SU-DHL-6 (cell line): ENCODE data around the gene ARAP1.

Experiments used
- H2AFZ ChIP-seq: fragments of 200-600 bp; sonication (generic); 2 replicates; pipeline ENCODE4 v1.6.1; 2014; ENCODE audit warnings: low read depth, mild to moderate bottlenecking, moderate library complexity, mixed read lengths, antibody characterized with exemption, low read length; ENCODE audit not compliant: severe bottlenecking
- H3F3A ChIP-seq: fragments of 200-600 bp; shearing (Covaris generic); 2 replicates; pipeline ENCODE4 v1.6.0; 2016; ENCODE audit warnings: antibody characterized with exemption, mild to moderate bottlenecking; ENCODE audit not compliant: insufficient read depth
- H3K27ac ChIP-seq: fragments of 200-600 bp; sonication (generic); 2 replicates; pipeline ENCODE4 v1.5.1; 2016; ENCODE audit warnings: low read depth, mild to moderate bottlenecking, low read length, moderate library complexity, mixed read lengths
- H3K27me3 ChIP-seq: fragments of 200-600 bp; sonication (generic), shearing (Covaris generic); 2 replicates; pipeline ENCODE4 v1.6.0; 2014; ENCODE audit warnings: mild to moderate bottlenecking, low read length
- H3K36me3 ChIP-seq: fragments of 200-600 bp; sonication (generic); 2 replicates; pipeline ENCODE4 v1.6.1; 2014; ENCODE audit warnings: mild to moderate bottlenecking, low read length, mixed read lengths
- H3K4me2 ChIP-seq: fragments of 300-600, 200-600 bp; shearing (Covaris generic), sonication (generic); 2 replicates; pipeline ENCODE4 v1.6.0; 2014; ENCODE audit warnings: low read length, low read depth, mild to moderate bottlenecking; ENCODE audit not compliant: poor library complexity, severe bottlenecking
- H3K4me3 ChIP-seq: fragments of 200-600 bp; sonication (generic); 2 replicates; pipeline ENCODE4 v1.5.1; 2014; ENCODE audit warnings: antibody characterized with exemption, low read length, mild to moderate bottlenecking, mixed read lengths; ENCODE audit not compliant: insufficient read depth, poor library complexity, severe bottlenecking
- H3K79me2 ChIP-seq: fragments of 200-600 bp; sonication (generic); 2 replicates; pipeline ENCODE4 v1.6.1; 2014; ENCODE audit warnings: mild to moderate bottlenecking, low read length, moderate library complexity; ENCODE audit not compliant: insufficient read depth
- H3K9ac ChIP-seq: fragments of 200-600 bp; sonication (generic); 2 replicates; pipeline ENCODE4 v1.7.0; 2014; ENCODE audit warnings: mild to moderate bottlenecking, low read length
- H3K9me2 ChIP-seq: fragments of 200-600 bp; sonication (generic); replicated peaks from 2 replicates; pipeline ENCODE4 v1.6.1; 2014; ENCODE audit warnings: low read length; ENCODE audit not compliant: insufficient read depth
- H3K9me3 ChIP-seq: fragments of 200-600 bp; sonication (generic); 2 replicates; pipeline ENCODE4 v1.6.1; 2014; ENCODE audit warnings: low read length, mixed read lengths; ENCODE audit not compliant: insufficient read depth
- H4K20me1 ChIP-seq: fragments of 200-600 bp; sonication (generic); 2 replicates; pipeline ENCODE4 v1.6.1; 2014; ENCODE audit warnings: low read depth, mild to moderate bottlenecking, antibody characterized with exemption, low read length, moderate library complexity, mixed read lengths
- EZH2phosphoT487 ChIP-seq: fragments of 200-600 bp; sonication (generic), shearing (Covaris generic); conservative IDR thresholded peaks from 2 replicates; pipeline ENCODE4 v1.6.1; 2018; ENCODE audit warnings: mild to moderate bottlenecking, antibody characterized with exemption, low read length, moderate library complexity, mixed read lengths
- TF ChIP-seq, protein P1 (sequence below): fragments of 200-600 bp; sonication (generic); IDR thresholded peaks from one replicate; pipeline ENCODE4 v1.5.1; 2017; ENCODE audit warnings: antibody characterized with exemption, mild to moderate bottlenecking, low read length, moderate library complexity; ENCODE audit not compliant: insufficient read depth, poor library complexity, severe bottlenecking

ARAP1 gene

DNA sequence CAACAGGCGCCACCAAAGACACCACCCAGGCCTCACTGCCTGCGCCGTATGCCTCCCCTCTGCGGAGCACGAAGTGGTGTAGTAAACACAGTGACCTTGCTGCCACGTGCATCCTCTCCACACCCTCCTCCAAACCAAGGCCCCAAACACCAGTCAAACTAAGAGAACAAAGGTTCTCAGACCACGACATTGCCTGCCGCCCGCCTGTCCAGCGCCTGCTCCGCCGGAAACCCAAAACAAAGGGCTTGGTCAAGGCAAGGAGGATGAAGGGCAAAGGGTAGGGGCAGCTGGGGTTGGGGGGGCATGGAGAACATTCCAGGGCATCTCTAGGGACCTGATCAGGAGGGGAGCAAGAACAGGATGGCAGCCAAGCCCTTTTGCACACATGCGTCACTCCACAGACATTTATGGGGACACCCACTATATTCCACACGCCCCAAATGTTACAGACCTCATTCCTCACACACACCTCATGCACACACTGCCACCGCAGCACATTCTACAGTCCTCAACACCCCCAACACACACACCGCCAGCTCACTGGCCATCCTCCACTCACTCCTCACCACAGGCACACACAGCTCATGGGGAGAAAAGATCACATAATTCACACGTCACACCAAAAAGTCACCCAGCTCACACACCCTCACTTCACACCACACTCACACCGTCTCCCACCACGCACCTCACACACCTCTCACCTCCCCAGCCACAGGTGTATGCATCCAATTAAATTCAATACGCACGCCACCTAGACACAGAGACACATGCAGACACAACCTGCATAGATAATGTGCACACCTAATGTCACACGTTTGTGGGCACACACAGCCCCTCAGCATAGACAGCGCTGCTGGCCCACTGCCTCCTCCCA, 112.5 kb downstream of the ARAP1 start:
- H3K27me3 ChIP-seq = no peaks in the 10 kb centered on the region
- no peaks in the 10 kb centered on the region for H3K79me2 ChIP-seq
- no peak overlapping the region for H2AFZ ChIP-seq
- no peaks in the 10 kb centered on the region for H3K36me3 ChIP-seq
- TF ChIP-seq, protein P1, sequence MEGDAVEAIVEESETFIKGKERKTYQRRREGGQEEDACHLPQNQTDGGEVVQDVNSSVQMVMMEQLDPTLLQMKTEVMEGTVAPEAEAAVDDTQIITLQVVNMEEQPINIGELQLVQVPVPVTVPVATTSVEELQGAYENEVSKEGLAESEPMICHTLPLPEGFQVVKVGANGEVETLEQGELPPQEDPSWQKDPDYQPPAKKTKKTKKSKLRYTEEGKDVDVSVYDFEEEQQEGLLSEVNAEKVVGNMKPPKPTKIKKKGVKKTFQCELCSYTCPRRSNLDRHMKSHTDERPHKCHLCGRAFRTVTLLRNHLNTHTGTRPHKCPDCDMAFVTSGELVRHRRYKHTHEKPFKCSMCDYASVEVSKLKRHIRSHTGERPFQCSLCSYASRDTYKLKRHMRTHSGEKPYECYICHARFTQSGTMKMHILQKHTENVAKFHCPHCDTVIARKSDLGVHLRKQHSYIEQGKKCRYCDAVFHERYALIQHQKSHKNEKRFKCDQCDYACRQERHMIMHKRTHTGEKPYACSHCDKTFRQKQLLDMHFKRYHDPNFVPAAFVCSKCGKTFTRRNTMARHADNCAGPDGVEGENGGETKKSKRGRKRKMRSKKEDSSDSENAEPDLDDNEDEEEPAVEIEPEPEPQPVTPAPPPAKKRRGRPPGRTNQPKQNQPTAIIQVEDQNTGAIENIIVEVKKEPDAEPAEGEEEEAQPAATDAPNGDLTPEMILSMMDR = no peak
- no peak for TF ChIP-seq EZH2phosphoT487
- H3K27ac ChIP-seq = no peak overlapping the region
- H3K9me2 ChIP-seq = no peaks in the 10 kb centered on the region
- no peak overlapping the region for H3K4me2 ChIP-seq
- no peak overlapping the region for H3K9ac ChIP-seq
- H4K20me1 ChIP-seq = no peaks in the 10 kb centered on the region
- H3F3A ChIP-seq = no peaks in the 10 kb centered on the region
- no peaks in the 10 kb centered on the region for H3K9me3 ChIP-seq
- no peak overlapping the region for H3K4me3 ChIP-seq

DNA sequence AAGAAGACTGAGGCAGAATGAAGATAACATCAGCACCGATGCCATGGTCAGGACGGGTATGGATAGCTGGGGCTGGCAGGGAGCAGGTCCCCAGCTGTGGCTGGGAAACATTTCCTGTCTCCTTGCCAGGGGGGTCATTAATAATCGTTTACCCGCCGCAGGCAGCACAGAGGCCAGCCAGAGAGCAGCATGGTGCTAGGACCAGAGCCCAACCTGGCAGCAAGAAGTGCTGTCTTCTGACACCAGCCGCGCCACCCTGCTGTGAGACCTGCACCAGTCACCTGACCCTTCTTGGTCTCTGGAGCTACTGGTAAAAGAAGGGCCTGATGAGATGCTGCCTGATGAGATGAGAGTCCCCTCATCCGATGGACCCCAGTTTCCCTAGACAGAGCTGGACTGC, 114.3 kb downstream of the ARAP1 start:
- no peaks in the 10 kb centered on the region for H3K27me3 ChIP-seq
- no peaks in the 10 kb centered on the region for H3F3A ChIP-seq
- H3K9me2 ChIP-seq = no peaks in the 10 kb centered on the region
- H3K36me3 ChIP-seq = no peaks in the 10 kb centered on the region
- no peak for TF ChIP-seq EZH2phosphoT487
- TF ChIP-seq, protein P1 = no peak
- no peaks in the 10 kb centered on the region for H3K79me2 ChIP-seq
- H3K9ac ChIP-seq = no peak overlapping the region
- no peaks in the 10 kb centered on the region for H3K9me3 ChIP-seq
- H2AFZ ChIP-seq = no peak overlapping the region
- no peak overlapping the region for H3K4me2 ChIP-seq
- no peak overlapping the region for H3K27ac ChIP-seq
- H4K20me1 ChIP-seq = no peaks in the 10 kb centered on the region
- H3K4me3 ChIP-seq = no peak overlapping the region

DNA sequence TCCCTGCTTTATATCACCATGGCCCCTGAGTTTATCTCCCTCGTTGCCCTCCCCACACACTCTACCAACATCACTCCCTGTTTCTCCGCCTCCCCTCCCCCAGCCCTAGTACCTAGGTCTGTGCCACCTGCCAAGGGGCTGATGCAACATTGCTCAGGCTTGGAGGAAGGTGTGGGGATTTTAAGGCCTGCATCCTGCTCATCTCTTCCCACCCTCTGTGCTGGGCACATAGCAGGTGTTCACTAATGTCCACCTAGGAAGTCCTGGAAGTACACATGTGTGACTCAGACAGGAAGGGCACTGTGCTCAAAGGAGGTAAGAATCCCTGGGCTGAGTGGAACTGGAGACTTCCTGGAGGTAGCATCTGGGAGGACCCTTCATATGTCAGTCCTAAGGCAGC, 115.0 kb downstream of the ARAP1 start:
- no peak for TF ChIP-seq EZH2phosphoT487
- TF ChIP-seq, protein P1 = no peak
- no peaks in the 10 kb centered on the region for H3K27me3 ChIP-seq
- no peaks in the 10 kb centered on the region for H3K9me3 ChIP-seq

More for the DNA sequence above, 115.0 kb downstream of the ARAP1 start:
- no peak overlapping the region for H3K4me3 ChIP-seq
- H3K36me3 ChIP-seq = no peaks in the 10 kb centered on the region
- no peaks in the 10 kb centered on the region for H4K20me1 ChIP-seq
- H3K9me2 ChIP-seq = no peaks in the 10 kb centered on the region
- H3K4me2 ChIP-seq = no peak overlapping the region
- no peak overlapping the region for H3K27ac ChIP-seq
- no peak overlapping the region for H2AFZ ChIP-seq
- H3K79me2 ChIP-seq = no peaks in the 10 kb centered on the region
- no peaks in the 10 kb centered on the region for H3F3A ChIP-seq
- H3K9ac ChIP-seq = no peak overlapping the region
